DOHH2 (cell line): ENCODE measurements around the gene NAALAD2.

Experiments used
- EZH2phosphoT487 ChIP-seq: fragments of 200-600 bp; sonication (generic); IDR thresholded peaks from 2 replicates; pipeline ENCODE4 v1.6.1; 2017; ENCODE audit warnings: borderline replicate concordance, mild to moderate bottlenecking, antibody characterized with exemption, low read length, moderate library complexity, mixed read lengths
- TF ChIP-seq, protein P1 (sequence below): fragments of 200-600 bp; sonication (generic); IDR thresholded peaks from one replicate; pipeline ENCODE4 v1.5.1; 2014; ENCODE audit warnings: antibody characterized with exemption, mild to moderate bottlenecking, low read depth, low read length; ENCODE audit not compliant: poor library complexity, severe bottlenecking

DNA sequence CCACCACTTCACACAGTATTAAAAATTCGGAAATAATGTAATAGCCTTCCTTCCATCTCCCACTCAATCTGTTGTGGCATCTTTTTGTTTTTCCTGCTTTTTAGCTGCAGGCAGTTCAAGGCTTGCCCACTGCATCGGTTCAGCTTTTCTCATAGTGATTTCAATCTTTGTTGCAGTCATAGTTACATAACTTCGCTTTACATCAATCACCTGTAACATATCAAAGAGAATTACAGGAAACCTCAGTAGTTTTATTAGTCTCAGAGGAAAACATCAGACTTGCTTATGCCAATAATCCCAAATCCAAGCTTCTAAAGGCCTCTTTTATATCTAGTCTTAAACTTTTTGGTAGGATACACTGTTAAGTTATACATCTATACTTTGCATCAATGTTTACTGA, 67.9 kb downstream of the NAALAD2 start:
- TF ChIP-seq, protein P1, sequence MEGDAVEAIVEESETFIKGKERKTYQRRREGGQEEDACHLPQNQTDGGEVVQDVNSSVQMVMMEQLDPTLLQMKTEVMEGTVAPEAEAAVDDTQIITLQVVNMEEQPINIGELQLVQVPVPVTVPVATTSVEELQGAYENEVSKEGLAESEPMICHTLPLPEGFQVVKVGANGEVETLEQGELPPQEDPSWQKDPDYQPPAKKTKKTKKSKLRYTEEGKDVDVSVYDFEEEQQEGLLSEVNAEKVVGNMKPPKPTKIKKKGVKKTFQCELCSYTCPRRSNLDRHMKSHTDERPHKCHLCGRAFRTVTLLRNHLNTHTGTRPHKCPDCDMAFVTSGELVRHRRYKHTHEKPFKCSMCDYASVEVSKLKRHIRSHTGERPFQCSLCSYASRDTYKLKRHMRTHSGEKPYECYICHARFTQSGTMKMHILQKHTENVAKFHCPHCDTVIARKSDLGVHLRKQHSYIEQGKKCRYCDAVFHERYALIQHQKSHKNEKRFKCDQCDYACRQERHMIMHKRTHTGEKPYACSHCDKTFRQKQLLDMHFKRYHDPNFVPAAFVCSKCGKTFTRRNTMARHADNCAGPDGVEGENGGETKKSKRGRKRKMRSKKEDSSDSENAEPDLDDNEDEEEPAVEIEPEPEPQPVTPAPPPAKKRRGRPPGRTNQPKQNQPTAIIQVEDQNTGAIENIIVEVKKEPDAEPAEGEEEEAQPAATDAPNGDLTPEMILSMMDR, result no peak
- TF ChIP-seq EZH2phosphoT487, result no peak
